ENCODE results near the gene JMJD8. TPM values are rescaled to one million over a fixed set of nuclear protein-coding genes. Genes with fewer than 3 reads are reported as not detected.

JMJD8 gene
- total and polyA plus RNA-seq, 9 of the 15 experiments (the other 6 are each of a cell fraction or from before 2014, with no cell fraction given): 1.2 to 50.6 (median 29.3) TPM

GRCh38 chr16:715477-716199 is 31.5 kb upstream of the JMJD8 start:
- ChIA-PET POLR2A (interaction anchor here (0.6 to 1.7 kb wide), 12 partner anchors 9 to 346 kb away, joined by 3 to 5 read pairs (median 4); partner anchors contain the start of genes CCDC78, CHTF18, RPUSD1 and WDR24), CTCF (ENCODE audit: low intra/inter-chr PET ratio) (interaction anchor here (0.9 to 1.3 kb wide), 2 partner anchors 25 to 70 kb away, joined by 3 to 9 read pairs; partner anchors contain the start of gene CIAO3)
- no TSS peak for BruUV-seq (replicated peaks)
- Histone ChIP-seq H3K9ac (ENCODE audit: insufficient read depth in 1 of 2, low read depth in 2 of 2, low read length in 2 of 2) (peak overlapping the region; percentile 42 to 92; a peak in 3 of 4 replicates), H2AFZ (ENCODE audit: low read depth, low read length) (peak overlapping the region; percentile 75), H3K27me3 (ENCODE audit: control insufficient read depth in 2 of 2, insufficient read depth in 2 of 2, low read length in 2 of 2) (no peaks in the 10 kb centered on the region), H3K4me3 (peak overlapping the region; percentile 68), H3K4me2 (ENCODE audit: insufficient read depth, low read length) (peak overlapping the region; percentile 77), H3K79me2 (ENCODE audit: control insufficient read depth, insufficient read depth, low read length) (peaks cover 28% of the 10 kb centered on the region), H3K27ac (ENCODE audit: extremely low read depth, low read depth, low read length) (peak overlapping the region; percentile 35; the same call in 2 of the 3 replicates), H3K9me3 (replicated peaks; ENCODE audit: control insufficient read depth, insufficient read depth, low read depth, low read length) (no peaks in the 10 kb centered on the region), H3K9me1 (ENCODE audit: control insufficient read depth, insufficient read depth, low read length) (peaks cover 3% of the 10 kb centered on the region), H3K36me3 (ENCODE audit: control insufficient read depth, insufficient read depth, low read length) (peaks cover 19% of the 10 kb centered on the region; the same call in 2 of the 3 replicates), H3K4me1 (replicated peaks in 1 of 2; ENCODE audit: control insufficient read depth in 2 of 2, insufficient read depth in 2 of 2, low read length in 2 of 2) (peaks cover 12 to 85% of the 10 kb centered on the region in 2 experiments; a peak in 4 of 5 replicates), H4K20me1 (replicated peaks; ENCODE audit: control insufficient read depth, insufficient read depth, low read length) (no peaks in the 10 kb centered on the region; the same call in 1 of the 2 replicates)
- peak; percentile 48 for ATAC-seq
- DNase-seq (ENCODE audit: extremely low read depth in 1 of 4, low spot score in 3 of 4): peak; percentile 58 to 70 (median 64)
- FAIRE-seq: peak; percentile 35
- in situ Hi-C loops (cut with MboI): loop anchor here (10.0 kb wide), 1 partner anchor 339 kb away; no protein-coding TSS in a partner anchor
- intact Hi-C loops (cut with micrococcal nuclease): loop anchor here (2.0 kb wide), 1 partner anchor 13 kb away; no protein-coding TSS in a partner anchor
- whole genome bisulfite sequencing (ENCODE audit: insufficient coverage, low coverage, missing lambda C conversion rate): under 1% methylated on average over 33 of the region's 74 CpGs
- TF ChIP-seq ZNF134 (CRISPR knock-in tag; conservative IDR thresholded peaks at IDR 0.05): no peak
- TF ChIP-seq TARDBP (IDR thresholded peaks at IDR 0.05): no peak
- TF ChIP-seq ARHGAP35 (IDR thresholded peaks at IDR 0.05; ENCODE audit: partially characterized antibody): no peak
- TF ChIP-seq E2F4 (CRISPR knock-in tag; IDR thresholded peaks at IDR 0.05; ENCODE audit: low read depth): no peak
- TF ChIP-seq ZNF23 (CRISPR knock-in tag; IDR thresholded peaks at IDR 0.05): no peak
- TF ChIP-seq ATF6 (CRISPR knock-in tag; IDR thresholded peaks at IDR 0.05): no peak
- no peak for TF ChIP-seq HOMEZ (CRISPR knock-in tag; IDR thresholded peaks at IDR 0.05)
- TF ChIP-seq NFIC (IDR thresholded peaks at IDR 0.05): no peak
- no peak for TF ChIP-seq TOE1 (IDR thresholded peaks at IDR 0.05; ENCODE audit: borderline replicate concordance)
- TF ChIP-seq TOE1 (CRISPR knock-in tag; IDR thresholded peaks at IDR 0.05; ENCODE audit: borderline replicate concordance, low read depth): no peak
- TF ChIP-seq NFE2 (IDR thresholded peaks at IDR 0.05; ENCODE audit: low read depth): no peak
- TF ChIP-seq ZNF398 (CRISPR knock-in tag; IDR thresholded peaks at IDR 0.05): no peak
- TF ChIP-seq STAT5A (IDR thresholded peaks at IDR 0.05; ENCODE audit: borderline replicate concordance, low read length): no peak
- TF ChIP-seq SAFB (IDR thresholded peaks at IDR 0.05; ENCODE audit: borderline replicate concordance, low read depth, low read length): 0 out of 2 replicates have a peak, but pooled peaks have one; percentile 67
- TF ChIP-seq ZNF212 (CRISPR knock-in tag; IDR thresholded peaks at IDR 0.05): no peak
- no peak for TF ChIP-seq MIER1 (IDR thresholded peaks at IDR 0.05; ENCODE audit: low read depth)

All from K562 (cell line).